ENCODE results near the gene ARRDC4.

Gene ARRDC4

GRCh38 chr15:98000249-98001203, 40.0 kb downstream of the ARRDC4 start:
- DNase-seq = no peak

GRCh38 chr15:98001663-98002194, 41.2 kb downstream of the ARRDC4 start:
- DNase-seq = no peak

DNA sequence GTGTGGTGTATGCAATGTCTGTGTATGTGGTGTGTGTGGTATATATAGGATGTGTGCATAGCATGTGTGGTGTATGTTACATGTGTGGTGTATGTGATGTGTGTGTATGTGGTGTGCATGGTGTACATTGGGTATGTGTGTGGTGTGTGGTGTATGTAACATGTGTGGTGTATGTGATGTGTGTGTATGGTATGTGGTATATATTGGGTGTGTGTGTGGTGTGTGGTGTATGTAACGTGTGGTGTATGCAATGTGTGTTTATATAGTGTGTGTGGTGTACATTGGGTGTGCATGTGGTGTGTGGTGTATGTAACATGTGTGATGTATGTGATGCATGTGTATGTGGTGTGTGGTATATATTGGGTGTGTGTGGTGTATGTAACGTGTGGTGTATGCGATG, 41.9 kb downstream of the ARRDC4 start:
- DNase-seq = no peak

GRCh38 chr15:98002866-98003265, 42.4 kb downstream of the ARRDC4 start:
- no peak for DNase-seq

- DNase-seq = no peak
These were observed 43.0 kb downstream of the ARRDC4 start for GRCh38 chr15:98003518-98003917.

DNA sequence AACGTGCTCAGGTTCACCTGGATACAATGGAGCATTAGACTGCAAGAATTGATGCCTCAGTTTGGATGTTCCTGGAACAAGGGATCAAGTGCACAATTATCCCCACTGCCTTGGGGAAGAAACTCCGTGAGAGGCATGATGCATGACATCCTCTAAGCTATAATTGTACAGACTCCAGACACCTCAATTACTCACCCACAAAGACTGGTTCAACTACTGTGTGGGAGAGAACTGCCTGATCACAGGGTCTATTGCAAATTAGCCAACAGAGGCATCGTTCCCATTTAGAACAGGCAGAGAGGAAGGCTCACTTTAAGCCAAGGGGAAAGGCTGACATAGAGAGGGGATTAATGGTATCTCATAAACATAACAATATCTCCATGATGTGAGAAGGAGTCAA, 43.5 kb downstream of the ARRDC4 start:
- no peak for DNase-seq

- no peak for DNase-seq
These were observed 45.2 kb downstream of the ARRDC4 start for GRCh38 chr15:98005659-98006058.

DNA sequence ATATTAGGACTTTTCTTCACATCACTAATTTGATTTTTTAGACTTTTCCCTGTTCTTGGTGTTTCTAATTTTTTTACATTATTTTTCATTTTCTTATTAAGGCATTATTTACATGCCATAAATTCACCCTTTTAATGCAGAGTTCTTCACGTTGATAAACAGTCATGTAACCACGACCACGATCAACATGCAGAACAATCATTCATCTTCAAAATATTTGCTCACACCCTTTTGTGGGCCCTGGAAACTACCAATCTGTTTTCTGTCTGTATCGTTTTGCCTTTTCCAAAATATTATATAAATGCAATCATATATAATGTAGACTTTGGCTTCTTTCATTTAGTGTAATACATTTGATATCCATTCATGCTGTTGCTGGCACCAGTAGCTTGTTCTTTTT, 48.7 kb downstream of the ARRDC4 start:
- DNase-seq = no peak

GRCh38 chr15:98009971-98010370, 49.5 kb downstream of the ARRDC4 start:
- DNase-seq = no peak

DNA sequence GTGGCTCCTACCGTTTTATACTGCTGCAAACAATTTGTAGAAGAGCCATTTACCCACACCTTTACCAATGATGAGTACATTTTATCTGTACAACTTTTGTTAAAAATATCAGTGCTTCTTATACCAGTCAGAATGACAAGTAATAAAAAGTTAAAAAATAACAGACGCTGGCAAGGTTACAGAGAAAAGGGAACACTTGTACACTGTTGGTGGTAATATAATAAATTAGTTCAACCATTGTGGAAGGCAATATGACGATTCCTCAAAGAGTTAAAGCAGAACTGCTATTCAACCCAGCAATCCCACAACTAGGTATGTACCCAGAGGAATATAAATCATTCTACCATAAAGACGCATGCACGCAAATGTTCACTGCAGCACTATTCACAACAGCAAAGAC, 51.9 kb downstream of the ARRDC4 start:
- DNase-seq = no peak

DNA sequence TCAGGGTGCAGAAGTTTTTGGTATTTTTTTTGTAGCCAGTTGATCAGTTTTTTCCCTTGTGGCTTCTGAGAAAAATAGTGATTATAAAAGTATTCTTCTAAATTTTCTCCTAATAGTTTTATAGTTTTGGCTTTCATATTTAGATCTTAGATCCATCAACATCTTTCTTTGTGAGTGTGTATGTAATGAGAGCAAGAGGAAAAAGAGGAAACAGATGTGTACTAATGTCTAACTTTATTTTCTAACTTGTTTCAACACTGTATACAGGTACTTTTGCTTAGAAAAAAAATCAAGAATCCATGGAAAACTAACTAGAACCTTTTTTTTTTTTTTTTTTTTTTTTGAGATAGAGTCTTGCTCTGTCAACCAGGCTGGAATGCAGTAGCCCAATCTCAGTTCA, 53.1 kb downstream of the ARRDC4 start:
- no peak for DNase-seq

DNA sequence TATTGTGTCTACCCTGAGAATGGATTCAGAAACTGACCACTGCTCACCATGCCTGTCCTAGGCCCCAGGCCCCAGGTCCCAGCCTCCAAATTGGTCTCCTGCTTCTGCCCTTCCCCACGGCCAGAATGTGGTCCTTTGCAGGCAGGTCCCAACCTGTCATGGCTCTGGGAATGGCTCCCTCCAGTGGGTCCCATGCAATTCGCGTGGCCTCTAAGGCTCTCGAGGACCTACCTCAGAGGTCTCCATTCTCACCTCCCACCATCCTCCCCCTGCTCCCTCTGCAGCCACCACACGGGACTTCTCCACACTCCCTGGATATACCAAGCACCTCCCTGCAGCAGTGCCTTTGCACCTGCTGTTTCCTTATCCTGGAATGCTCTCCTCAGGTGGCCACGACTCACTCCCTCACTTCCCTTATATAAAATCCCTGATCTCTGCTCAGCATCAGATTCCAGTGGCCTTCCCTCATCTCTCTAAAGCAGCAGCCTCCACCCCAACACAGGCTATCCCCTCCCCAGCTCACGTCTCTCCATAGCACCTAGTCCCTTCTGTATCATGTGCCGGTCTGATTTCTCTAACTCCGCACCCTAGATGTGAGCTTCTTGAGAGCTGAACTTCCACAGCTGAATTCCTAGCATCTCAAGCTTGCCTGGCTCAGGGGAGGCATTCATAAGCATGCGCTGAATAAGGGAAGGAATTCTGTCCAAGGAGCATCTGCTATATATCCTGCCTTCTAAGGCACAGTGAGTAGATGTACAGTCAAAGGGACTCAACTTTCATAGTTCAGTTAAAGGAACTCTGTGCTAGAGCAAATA, 56.9 kb downstream of the ARRDC4 start:
- DNase-seq = no peak

DNA sequence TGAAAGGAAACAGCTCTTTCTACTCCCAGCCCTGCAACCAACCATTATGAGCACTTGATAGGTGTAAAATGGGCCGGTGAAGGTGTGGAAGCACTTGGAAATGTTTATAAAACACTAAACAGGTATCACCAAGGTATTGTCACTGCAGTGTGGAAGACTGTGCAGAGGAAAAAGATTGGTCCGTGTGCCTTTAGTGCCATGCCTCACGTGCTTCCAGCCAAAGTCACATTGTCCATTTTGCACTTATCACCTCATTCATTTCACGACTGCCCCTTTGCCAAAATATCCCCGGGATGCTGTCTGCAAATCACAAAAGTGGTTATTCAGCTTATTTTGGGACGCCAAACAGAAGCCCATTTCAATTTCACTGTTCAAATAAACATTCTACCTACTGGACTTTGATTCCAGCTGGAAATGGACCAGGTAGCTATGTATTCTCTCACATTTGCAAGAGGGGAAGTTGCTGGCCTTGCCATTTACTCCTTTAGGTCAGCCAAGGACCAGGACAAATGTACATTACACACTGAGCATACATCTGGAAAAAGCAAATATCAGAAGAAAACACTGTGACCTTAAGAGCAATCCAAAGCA, 58.4 kb downstream of the ARRDC4 start:
- no peak for DNase-seq
